ENCODE measurements around the gene IPO8. TPM values are rescaled to one million over a fixed set of nuclear protein-coding genes. Genes with fewer than 3 reads are reported as not detected.
"Not testable (repeated sequence)": the region's sequence is repeated elsewhere in the genome, so short reads cannot be mapped to it uniquely, and the experiment has no call there.

The IPO8 gene
- polyA plus RNA-seq, 2 donors: 4.9 to 12.2 TPM

DNA sequence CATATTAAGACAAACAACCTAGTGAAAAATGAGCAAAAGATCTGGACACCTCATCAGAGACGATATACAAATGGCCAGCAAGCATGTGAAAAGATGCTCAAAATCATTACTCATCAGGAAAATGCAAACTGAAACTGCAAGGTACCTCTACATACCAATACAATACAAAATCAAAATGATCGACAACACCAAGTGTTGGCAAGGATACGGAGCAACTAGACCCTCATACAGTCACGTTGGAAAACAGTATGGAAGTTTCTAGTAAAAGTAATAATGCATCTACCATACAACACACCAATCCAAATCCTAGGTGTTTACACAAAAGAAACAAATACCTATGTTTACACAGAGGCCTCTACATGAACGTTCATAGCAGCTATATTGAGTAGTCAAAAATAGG is 99.9 kb downstream of the IPO8 start:
- no peaks in the 10 kb centered on the region for H3K36me3 ChIP-seq (ENCODE audit: control insufficient read depth in 2 of 2, insufficient read depth in 2 of 2, low read length in 1 of 2)
- WGBS, 2 donors: 88% methylated on average over 5 of the region's 5 CpGs
- H3K4me1 ChIP-seq (ENCODE audit: control insufficient read depth in 2 of 2, insufficient read depth in 2 of 2, low read length in 1 of 2): no peaks in the 10 kb centered on the region
- H3K4me3 ChIP-seq (ENCODE audit: low read depth in 1 of 2, low read length in 2 of 2): no peak overlapping the region
- H3K9me3 ChIP-seq (ENCODE audit: control insufficient read depth in 2 of 2, insufficient read depth in 1 of 2, low read depth in 1 of 2, low read length in 1 of 2): no peaks in the 10 kb centered on the region
- H3K27me3 ChIP-seq (ENCODE audit: control insufficient read depth in 1 of 2, insufficient read depth in 2 of 2, low read length in 2 of 2): no peaks in the 10 kb centered on the region
- H3K27ac ChIP-seq (ENCODE audit: low read depth in 2 of 2, low read length in 1 of 2): no peak overlapping the region

DNA sequence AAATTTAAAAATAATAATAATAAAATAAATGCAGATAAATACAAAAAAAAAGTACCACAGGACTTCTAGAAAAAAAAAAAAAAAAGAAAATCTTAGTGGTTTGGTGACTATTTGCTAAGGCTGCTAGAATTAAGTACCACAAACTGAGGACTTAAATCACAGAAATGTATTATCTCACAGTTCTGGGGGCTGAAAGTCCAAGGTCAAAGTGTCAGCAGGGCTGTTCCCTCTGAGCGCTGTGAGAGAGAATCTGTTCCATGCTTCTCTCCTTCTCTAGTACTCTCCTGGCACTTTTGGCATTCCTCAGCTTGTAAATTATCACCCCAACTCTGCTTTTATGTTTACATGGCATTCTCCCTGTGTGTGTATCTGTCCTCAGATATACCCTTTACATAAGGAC is 101.2 kb downstream of the IPO8 start:
- 91 to 100% methylated on average over 1 of the region's 1 CpG for WGBS, 2 donors
- no peaks in the 10 kb centered on the region for H3K4me1 ChIP-seq (ENCODE audit: control insufficient read depth in 2 of 2, insufficient read depth in 2 of 2, low read length in 1 of 2)
- no peak overlapping the region for H3K27ac ChIP-seq (ENCODE audit: low read depth in 2 of 2, low read length in 1 of 2)
- H3K27me3 ChIP-seq (ENCODE audit: control insufficient read depth in 1 of 2, insufficient read depth in 2 of 2, low read length in 2 of 2): no peaks in the 10 kb centered on the region
- H3K9me3 ChIP-seq (ENCODE audit: control insufficient read depth in 2 of 2, insufficient read depth in 1 of 2, low read depth in 1 of 2, low read length in 1 of 2): no peaks in the 10 kb centered on the region
- no peaks in the 10 kb centered on the region for H3K36me3 ChIP-seq (ENCODE audit: control insufficient read depth in 2 of 2, insufficient read depth in 2 of 2, low read length in 1 of 2)
- no peak overlapping the region for H3K4me3 ChIP-seq (ENCODE audit: low read depth in 1 of 2, low read length in 2 of 2)

DNA sequence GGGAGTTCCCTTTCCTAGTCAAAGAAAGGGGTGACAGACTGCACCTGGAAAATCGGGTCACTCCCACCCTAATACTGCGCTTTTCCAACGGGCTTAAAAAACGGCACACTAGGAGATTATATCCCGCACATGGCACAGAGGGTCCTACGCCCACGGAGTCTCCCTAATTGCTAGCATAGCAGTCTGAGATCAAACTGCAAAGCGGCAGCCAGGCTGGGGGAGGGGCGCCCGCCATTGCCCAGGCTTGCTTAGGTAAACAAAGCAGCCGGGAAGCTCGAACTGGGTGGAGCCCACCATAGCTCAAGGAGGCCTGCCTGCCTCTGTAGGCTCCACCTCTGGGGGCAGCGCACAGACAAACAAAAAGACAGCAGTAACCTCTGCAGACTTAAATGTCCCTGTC is 107.1 kb downstream of the IPO8 start:
- H3K27ac ChIP-seq (ENCODE audit: low read depth in 2 of 2, low read length in 1 of 2): not testable (repeated sequence)

DNA sequence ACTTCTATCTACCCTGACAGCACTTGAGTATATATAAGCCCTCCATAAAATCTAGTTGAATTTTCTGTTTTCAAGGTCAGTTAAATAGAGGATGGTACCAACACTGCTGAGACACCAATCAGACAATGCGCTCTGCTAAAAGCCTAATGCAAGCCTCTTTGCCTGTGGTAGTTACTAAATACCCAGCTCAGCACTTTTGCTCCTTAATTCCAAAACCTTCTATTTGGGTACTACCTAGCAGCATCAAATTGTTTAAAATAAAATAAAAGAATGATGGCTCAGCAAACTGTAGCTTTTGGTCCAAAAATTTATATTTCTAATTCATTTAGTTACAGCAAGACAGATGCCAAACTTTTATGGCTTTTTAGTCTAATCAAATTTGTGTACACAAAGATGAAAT is 107.9 kb downstream of the IPO8 start:
- WGBS, 2 donors: 94 to 97% methylated on average over 1 of the region's 1 CpG
- Histone ChIP-seq H3K36me3 (ENCODE audit: control insufficient read depth in 2 of 2, insufficient read depth in 2 of 2, low read length in 1 of 2) (peaks cover 0 to 1% of the 10 kb centered on the region in 2 donors), H3K4me3 (ENCODE audit: low read depth in 1 of 2, low read length in 2 of 2) (no peak overlapping the region), H3K27me3 (ENCODE audit: control insufficient read depth in 1 of 2, insufficient read depth in 2 of 2, low read length in 2 of 2) (no peaks in the 10 kb centered on the region), H3K27ac (ENCODE audit: low read depth in 2 of 2, low read length in 1 of 2) (no peak overlapping the region), H3K9me3 (ENCODE audit: control insufficient read depth in 2 of 2, insufficient read depth in 1 of 2, low read depth in 1 of 2, low read length in 1 of 2) (no peaks in the 10 kb centered on the region), H3K4me1 (ENCODE audit: control insufficient read depth in 2 of 2, insufficient read depth in 2 of 2, low read length in 1 of 2) (no peaks in the 10 kb centered on the region)

More for the DNA sequence above, 107.1 kb downstream of the IPO8 start:
- H3K9me3 ChIP-seq (ENCODE audit: control insufficient read depth in 2 of 2, insufficient read depth in 1 of 2, low read depth in 1 of 2, low read length in 1 of 2); H3K27me3 ChIP-seq (ENCODE audit: control insufficient read depth in 1 of 2, insufficient read depth in 2 of 2, low read length in 2 of 2); H3K36me3 ChIP-seq (ENCODE audit: control insufficient read depth in 2 of 2, insufficient read depth in 2 of 2, low read length in 1 of 2); H3K4me1 ChIP-seq (ENCODE audit: control insufficient read depth in 2 of 2, insufficient read depth in 2 of 2, low read length in 1 of 2); H3K4me3 ChIP-seq (ENCODE audit: low read depth in 1 of 2, low read length in 2 of 2): not testable (repeated sequence)
- WGBS, 2 donors: 82 to 91% methylated on average over 11 to 13 of the region's 13 CpGs

DNA sequence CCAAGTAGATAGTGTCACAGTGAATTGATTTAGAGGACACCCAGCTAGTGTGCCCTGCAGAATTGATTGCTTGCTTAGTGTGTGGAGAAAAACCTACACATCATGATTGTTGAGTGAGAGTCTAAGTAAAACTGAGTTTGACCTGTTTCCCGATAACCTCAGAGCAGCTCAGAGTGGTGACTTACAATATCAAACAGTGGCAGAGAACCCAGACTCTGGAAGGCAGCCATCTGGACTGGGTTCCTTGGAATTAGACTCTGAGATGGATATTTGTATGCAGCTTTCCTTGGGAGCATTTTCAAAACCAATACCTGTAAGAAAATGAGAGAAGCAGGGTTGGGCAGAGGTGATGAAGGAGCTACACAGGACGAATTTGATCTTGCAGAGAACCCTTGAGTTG is 109.8 kb downstream of the IPO8 start:
- no peaks in the 10 kb centered on the region for H3K4me1 ChIP-seq (ENCODE audit: control insufficient read depth in 2 of 2, insufficient read depth in 2 of 2, low read length in 1 of 2)
- no peaks in the 10 kb centered on the region for H3K27me3 ChIP-seq (ENCODE audit: control insufficient read depth in 1 of 2, insufficient read depth in 2 of 2, low read length in 2 of 2)
- no peak overlapping the region for H3K27ac ChIP-seq (ENCODE audit: low read depth in 2 of 2, low read length in 1 of 2)
- H3K4me3 ChIP-seq (ENCODE audit: low read depth in 1 of 2, low read length in 2 of 2): no peak overlapping the region
- WGBS, 2 donors: 75 to 76% methylated on average over 2 of the region's 2 CpGs
- no peaks in the 10 kb centered on the region for H3K9me3 ChIP-seq (ENCODE audit: control insufficient read depth in 2 of 2, insufficient read depth in 1 of 2, low read depth in 1 of 2, low read length in 1 of 2)
- H3K36me3 ChIP-seq (ENCODE audit: control insufficient read depth in 2 of 2, insufficient read depth in 2 of 2, low read length in 1 of 2): peaks cover 0 to 3% of the 10 kb centered on the region in 2 donors

DNA sequence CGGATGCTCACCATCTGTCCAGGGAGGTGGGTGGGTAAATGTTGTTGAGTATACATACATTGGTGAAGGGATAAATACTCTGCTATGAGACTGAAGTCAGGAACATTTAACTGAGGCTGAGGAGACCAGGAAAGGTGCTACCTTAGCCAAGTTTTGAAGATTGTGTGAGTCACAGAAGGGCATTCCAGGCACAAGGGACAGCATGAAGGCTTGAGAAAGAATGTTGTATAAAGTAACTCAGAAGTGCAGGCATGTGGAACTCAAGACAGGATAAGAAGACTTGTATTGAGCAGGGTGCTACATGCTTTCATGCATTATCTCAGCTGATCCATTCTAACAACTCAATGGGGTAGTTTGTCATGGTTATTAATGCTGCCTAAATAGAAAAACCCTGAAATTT is 112.7 kb downstream of the IPO8 start:
- H3K4me3 ChIP-seq (ENCODE audit: low read depth in 1 of 2, low read length in 2 of 2): no peak overlapping the region
- H3K4me1 ChIP-seq (ENCODE audit: control insufficient read depth in 2 of 2, insufficient read depth in 2 of 2, low read length in 1 of 2): no peaks in the 10 kb centered on the region
- no peak overlapping the region for H3K27ac ChIP-seq (ENCODE audit: low read depth in 2 of 2, low read length in 1 of 2)
- H3K27me3 ChIP-seq (ENCODE audit: control insufficient read depth in 1 of 2, insufficient read depth in 2 of 2, low read length in 2 of 2): no peaks in the 10 kb centered on the region
- peaks cover 0 to 3% of the 10 kb centered on the region in 2 donors for H3K36me3 ChIP-seq (ENCODE audit: control insufficient read depth in 2 of 2, insufficient read depth in 2 of 2, low read length in 1 of 2)
- WGBS, 2 donors: 90 to 94% methylated on average over 1 of the region's 1 CpG
- no peaks in the 10 kb centered on the region for H3K9me3 ChIP-seq (ENCODE audit: control insufficient read depth in 2 of 2, insufficient read depth in 1 of 2, low read depth in 1 of 2, low read length in 1 of 2)

DNA sequence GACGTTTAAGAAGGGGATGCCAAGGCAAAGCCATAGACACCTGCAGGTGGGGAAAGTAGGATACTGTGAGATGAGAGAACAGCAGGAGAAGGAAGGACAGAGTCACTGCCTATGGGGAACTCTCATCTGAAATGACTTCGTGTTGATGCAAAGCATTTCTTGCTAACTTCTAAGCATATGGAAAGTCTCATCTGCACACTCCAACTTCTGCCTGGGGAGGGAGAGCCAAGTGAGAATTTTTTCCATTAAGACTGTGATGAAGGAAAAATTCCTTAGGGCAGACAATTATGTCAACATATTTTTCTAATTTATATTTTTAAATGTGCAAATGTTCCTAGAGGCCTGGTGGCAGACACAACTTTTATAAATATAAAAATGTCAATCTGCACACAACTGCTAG is 115.3 kb downstream of the IPO8 start:
- Histone ChIP-seq H3K27me3 (ENCODE audit: control insufficient read depth in 1 of 2, insufficient read depth in 2 of 2, low read length in 2 of 2) (no peaks in the 10 kb centered on the region), H3K27ac (ENCODE audit: low read depth in 2 of 2, low read length in 1 of 2) (no peak overlapping the region), H3K36me3 (ENCODE audit: control insufficient read depth in 2 of 2, insufficient read depth in 2 of 2, low read length in 1 of 2) (peaks cover 0 to 3% of the 10 kb centered on the region in 2 donors), H3K4me1 (ENCODE audit: control insufficient read depth in 2 of 2, insufficient read depth in 2 of 2, low read length in 1 of 2) (no peaks in the 10 kb centered on the region), H3K4me3 (ENCODE audit: low read depth in 1 of 2, low read length in 2 of 2) (no peak overlapping the region), H3K9me3 (ENCODE audit: control insufficient read depth in 2 of 2, insufficient read depth in 1 of 2, low read depth in 1 of 2, low read length in 1 of 2) (no peaks in the 10 kb centered on the region)
- 57 to 65% methylated on average over 2 of the region's 2 CpGs for WGBS, 2 donors

Other genes with a start within 250 kb of the IPO8 start
- 10 to 100 TPM in 1 of 2 donors, 1 to 10 TPM in 1; 6.0 to 11.0 TPM for gene CAPRIN2, start 59.1 kb upstream of the IPO8 start, polyA plus RNA-seq
- under 1 TPM; 0.29 to 0.42 TPM for gene TSPAN11, start 230.9 kb upstream of the IPO8 start, polyA plus RNA-seq

Measured in esophagus (tissue), 2 donors.